ENCODE measurements around the gene SYNE1. TPM values are rescaled to one million over a fixed set of nuclear protein-coding genes. Genes with fewer than 3 reads are reported as not detected.

Gene SYNE1
- total and polyA plus RNA-seq, 7 donors, result 6.0 to 74.6 (median 16.5) TPM

DNA sequence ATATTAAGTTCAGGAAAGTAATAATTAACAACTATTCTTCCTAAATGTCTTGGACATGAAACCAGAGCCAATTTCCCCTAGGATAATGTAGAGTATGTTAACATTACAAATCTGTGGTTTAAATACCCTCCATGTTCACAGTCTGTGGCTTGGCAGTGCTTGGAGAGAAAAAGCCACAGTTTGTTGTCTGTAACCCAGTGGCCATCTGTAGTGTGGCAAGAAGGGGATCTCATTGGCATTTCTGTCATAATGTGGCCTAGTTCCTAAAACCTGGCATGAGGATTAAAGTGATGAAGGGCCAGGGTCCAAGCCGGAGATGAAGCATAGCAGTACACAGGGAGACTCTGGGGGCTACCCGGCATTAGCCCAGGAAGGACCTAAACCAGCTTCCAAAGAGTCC lies 31.2 kb downstream of the SYNE1 start:
- Histone ChIP-seq H3K36me3 (ENCODE audit: insufficient read depth in 1 of 2, low read depth in 1 of 2) (no peaks in the 10 kb centered on the region), H3K27ac (no peak overlapping the region), H3K4me1 (no peaks in the 10 kb centered on the region), H3K4me3 (no peak overlapping the region), H3K27me3 (ENCODE audit: insufficient read depth in 3 of 3, low read length in 2 of 3) (no peaks in the 10 kb centered on the region), H3K9me3 (no peaks in the 10 kb centered on the region)
- no peak for DNase-seq
- TF ChIP-seq, protein P1, sequence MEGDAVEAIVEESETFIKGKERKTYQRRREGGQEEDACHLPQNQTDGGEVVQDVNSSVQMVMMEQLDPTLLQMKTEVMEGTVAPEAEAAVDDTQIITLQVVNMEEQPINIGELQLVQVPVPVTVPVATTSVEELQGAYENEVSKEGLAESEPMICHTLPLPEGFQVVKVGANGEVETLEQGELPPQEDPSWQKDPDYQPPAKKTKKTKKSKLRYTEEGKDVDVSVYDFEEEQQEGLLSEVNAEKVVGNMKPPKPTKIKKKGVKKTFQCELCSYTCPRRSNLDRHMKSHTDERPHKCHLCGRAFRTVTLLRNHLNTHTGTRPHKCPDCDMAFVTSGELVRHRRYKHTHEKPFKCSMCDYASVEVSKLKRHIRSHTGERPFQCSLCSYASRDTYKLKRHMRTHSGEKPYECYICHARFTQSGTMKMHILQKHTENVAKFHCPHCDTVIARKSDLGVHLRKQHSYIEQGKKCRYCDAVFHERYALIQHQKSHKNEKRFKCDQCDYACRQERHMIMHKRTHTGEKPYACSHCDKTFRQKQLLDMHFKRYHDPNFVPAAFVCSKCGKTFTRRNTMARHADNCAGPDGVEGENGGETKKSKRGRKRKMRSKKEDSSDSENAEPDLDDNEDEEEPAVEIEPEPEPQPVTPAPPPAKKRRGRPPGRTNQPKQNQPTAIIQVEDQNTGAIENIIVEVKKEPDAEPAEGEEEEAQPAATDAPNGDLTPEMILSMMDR (IDR thresholded peaks at IDR 0.05), result no peak
- 81 to 84% (median 84%) methylated on average over 2 of the region's 2 CpGs for WGBS, 3 donors
- ATAC-seq, result no peak
- intact Hi-C loops (cut with DNase I), result no loop called here

DNA sequence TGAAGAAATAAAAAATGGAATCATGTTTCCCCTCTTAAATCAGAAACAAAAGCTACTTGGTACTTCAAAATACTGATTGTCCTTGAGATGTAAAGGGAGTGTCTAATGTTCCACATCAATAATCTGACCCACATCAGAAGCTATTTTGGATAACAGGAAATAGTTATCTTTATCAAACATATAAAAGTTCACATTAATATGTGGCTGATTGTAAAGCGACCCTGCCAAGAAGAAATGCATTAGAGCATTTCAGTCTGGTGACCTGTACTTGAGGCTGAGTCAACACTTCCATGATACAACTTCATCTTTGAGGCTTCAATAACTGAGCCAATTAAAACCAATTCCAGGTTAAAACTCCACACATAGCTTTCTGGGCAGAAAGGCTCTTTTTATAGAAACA lies 31.8 kb downstream of the SYNE1 start:
- Histone ChIP-seq H3K4me1 (no peaks in the 10 kb centered on the region), H3K27me3 (ENCODE audit: insufficient read depth in 3 of 3, low read length in 2 of 3) (no peaks in the 10 kb centered on the region), H3K9me3 (no peaks in the 10 kb centered on the region), H3K4me3 (no peak overlapping the region), H3K36me3 (ENCODE audit: insufficient read depth in 1 of 2, low read depth in 1 of 2) (no peaks in the 10 kb centered on the region), H3K27ac (no peak overlapping the region)
- TF ChIP-seq, protein P1 (IDR thresholded peaks at IDR 0.05), result no peak
- ATAC-seq (no peak), DNase-seq (no peak)
- intact Hi-C loops (cut with DNase I), result no loop called here
- 63 to 72% (median 71%) methylated on average over 1 of the region's 1 CpG for WGBS, 3 donors

DNA sequence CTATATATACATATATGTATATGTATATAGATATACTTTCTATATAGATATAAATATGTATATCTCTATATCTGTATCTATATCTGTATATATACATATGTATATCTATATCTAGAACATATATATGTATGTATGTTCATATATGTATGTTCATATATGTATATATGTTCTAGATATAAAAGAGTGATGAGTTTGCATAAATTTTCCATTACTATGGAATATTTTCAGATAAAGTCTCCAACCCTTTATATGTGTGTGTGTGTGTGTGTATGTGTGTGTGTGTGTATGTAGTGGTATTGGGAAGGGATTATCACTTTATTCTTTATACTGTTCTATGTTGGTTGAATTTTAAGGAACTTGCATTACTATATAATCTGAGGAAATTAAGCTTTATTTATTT lies 33.3 kb downstream of the SYNE1 start:
- TF ChIP-seq, protein P1 (IDR thresholded peaks at IDR 0.05), result no peak
- intact Hi-C loops (cut with DNase I), result no loop called here
- ATAC-seq, result no peak

DNA sequence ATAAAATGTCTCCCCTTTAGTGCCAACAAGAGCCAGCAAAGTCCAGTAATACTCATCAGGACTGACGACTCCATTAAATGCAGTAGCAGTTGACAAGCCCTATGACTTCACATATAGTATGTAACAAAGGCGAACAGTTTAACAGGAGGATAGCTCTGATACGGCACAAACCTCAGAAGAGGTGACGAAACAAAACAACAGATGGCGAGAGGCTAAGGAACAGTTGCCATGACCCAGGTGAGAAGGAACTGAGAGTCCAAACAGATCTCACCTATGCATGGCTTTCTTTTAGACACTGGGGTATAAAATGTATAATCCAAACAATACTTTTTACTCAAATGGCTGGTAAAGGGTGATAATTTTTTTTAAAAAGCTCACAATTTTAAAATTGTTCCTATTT lies 37.1 kb downstream of the SYNE1 start:
- Histone ChIP-seq H3K36me3 (ENCODE audit: insufficient read depth in 1 of 2, low read depth in 1 of 2) (no peaks in the 10 kb centered on the region), H3K9me3 (no peaks in the 10 kb centered on the region), H3K4me3 (no peak overlapping the region), H3K27ac (no peak overlapping the region), H3K4me1 (no peaks in the 10 kb centered on the region), H3K27me3 (ENCODE audit: insufficient read depth in 3 of 3, low read length in 2 of 3) (no peaks in the 10 kb centered on the region)
- 74 to 78% (median 77%) methylated on average over 5 of the region's 5 CpGs for WGBS, 3 donors
- intact Hi-C loops (cut with DNase I), result no loop called here
- TF ChIP-seq, protein P1 (IDR thresholded peaks at IDR 0.05), result no peak
- no peak for ATAC-seq
- DNase-seq, result no peak

More for the DNA sequence above, 33.3 kb downstream of the SYNE1 start:
- Histone ChIP-seq H3K27me3 (ENCODE audit: insufficient read depth in 3 of 3, low read length in 2 of 3) (no peaks in the 10 kb centered on the region), H3K9me3 (no peaks in the 10 kb centered on the region), H3K4me1 (no peaks in the 10 kb centered on the region), H3K27ac (no peak overlapping the region), H3K36me3 (ENCODE audit: insufficient read depth in 1 of 2, low read depth in 1 of 2) (no peaks in the 10 kb centered on the region), H3K4me3 (no peak overlapping the region)
- DNase-seq, result no peak

DNA sequence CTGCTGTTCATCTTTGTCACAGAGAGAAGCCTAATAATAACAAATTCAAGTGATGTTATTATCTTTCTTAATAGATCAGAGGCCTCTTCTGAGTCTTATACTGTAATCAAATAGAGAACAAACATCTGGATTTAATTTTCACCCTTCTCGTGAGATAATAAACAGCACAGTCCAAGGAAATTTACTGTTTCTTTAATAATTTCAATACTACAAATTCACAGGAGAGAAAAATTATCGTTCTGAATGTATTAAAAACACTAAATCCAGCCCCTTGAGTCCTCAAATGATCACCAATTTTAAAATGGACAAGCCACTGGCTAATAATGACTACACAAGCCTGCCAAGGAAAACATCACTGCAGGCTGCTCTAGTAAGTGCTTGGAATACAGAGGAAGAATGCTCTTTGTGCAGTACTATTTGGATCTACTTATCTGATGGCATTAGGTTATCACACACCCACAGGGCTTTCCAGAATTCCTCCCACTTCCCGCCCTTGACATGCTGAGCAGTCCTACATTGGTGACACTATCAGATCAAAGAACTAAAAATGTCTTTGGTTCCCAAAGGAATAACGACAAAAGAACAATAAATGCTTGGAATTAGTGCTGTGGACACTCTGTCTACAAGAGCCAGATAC lies 38.1 kb downstream of the SYNE1 start:
- Histone ChIP-seq H3K9me3 (no peaks in the 10 kb centered on the region), H3K27me3 (ENCODE audit: insufficient read depth in 3 of 3, low read length in 2 of 3) (no peaks in the 10 kb centered on the region), H3K4me3 (no peak overlapping the region), H3K4me1 (no peaks in the 10 kb centered on the region), H3K36me3 (ENCODE audit: insufficient read depth in 1 of 2, low read depth in 1 of 2) (no peaks in the 10 kb centered on the region), H3K27ac (no peak overlapping the region)
- TF ChIP-seq, protein P1 (IDR thresholded peaks at IDR 0.05), result no peak
- intact Hi-C loops (cut with DNase I), result no loop called here
- 45 to 59% (median 49%) methylated on average over 4 of the region's 4 CpGs for WGBS, 3 donors
- peak in 1 of 4 donors; percentile 50 for ATAC-seq
- no peak for DNase-seq
